ENCODE data around the gene DUS1L. TPM values are rescaled to one million over a fixed set of nuclear protein-coding genes. Genes with fewer than 3 reads are reported as not detected.

DUS1L gene
- total RNA-seq, 4 donors from 2014 or later, result 30.2 to 70.6 (median 46.5) TPM

DNA sequence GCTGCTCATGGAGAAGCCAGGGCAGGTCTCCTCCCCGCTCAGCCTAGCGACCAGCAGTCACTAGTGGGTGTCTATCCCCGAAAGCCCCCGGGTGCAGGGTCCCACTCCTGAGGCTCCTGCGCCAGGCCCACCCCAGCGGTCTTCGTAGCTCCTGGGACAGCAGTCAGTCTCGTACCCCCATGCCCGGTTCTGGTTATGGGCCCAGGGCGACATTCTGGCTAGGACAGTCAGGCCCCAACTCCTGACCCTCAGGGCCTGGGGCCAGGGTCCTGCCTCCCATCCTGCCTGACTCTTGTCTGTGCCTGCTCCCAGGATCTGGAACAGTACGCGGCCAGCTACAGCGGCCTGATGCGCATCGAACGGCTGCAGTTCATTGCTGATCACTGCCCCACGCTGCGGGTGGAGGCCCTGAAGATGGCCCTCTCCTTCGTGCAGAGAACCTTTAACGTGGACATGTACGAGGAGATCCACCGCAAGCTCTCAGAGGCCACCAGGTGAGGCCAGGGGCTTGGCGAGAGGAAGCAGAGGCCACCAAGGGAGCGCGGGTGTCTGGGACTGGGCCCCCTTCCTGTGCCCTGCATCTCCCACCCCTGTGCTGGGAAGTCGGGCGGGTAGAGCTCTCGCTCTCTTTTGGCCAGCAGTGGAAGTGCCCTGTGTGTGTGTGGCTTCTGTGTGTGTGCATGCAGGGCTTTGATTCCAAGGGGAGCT lies 11.9 kb downstream of the DUS1L start:
- Histone ChIP-seq H3K27me3 (no peaks in the 10 kb centered on the region), H3K36me3 (no peaks in the 10 kb centered on the region), H3K27ac (no peak overlapping the region), H3K4me1 (peaks cover 0 to 28% of the 10 kb centered on the region in 2 donors), H3K9me3 (no peaks in the 10 kb centered on the region), H3K4me3 (no peak overlapping the region)
- TF ChIP-seq, protein P1, sequence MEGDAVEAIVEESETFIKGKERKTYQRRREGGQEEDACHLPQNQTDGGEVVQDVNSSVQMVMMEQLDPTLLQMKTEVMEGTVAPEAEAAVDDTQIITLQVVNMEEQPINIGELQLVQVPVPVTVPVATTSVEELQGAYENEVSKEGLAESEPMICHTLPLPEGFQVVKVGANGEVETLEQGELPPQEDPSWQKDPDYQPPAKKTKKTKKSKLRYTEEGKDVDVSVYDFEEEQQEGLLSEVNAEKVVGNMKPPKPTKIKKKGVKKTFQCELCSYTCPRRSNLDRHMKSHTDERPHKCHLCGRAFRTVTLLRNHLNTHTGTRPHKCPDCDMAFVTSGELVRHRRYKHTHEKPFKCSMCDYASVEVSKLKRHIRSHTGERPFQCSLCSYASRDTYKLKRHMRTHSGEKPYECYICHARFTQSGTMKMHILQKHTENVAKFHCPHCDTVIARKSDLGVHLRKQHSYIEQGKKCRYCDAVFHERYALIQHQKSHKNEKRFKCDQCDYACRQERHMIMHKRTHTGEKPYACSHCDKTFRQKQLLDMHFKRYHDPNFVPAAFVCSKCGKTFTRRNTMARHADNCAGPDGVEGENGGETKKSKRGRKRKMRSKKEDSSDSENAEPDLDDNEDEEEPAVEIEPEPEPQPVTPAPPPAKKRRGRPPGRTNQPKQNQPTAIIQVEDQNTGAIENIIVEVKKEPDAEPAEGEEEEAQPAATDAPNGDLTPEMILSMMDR (IDR thresholded peaks at IDR 0.05), result no peak
- no peak for TF ChIP-seq POLR2A (IDR thresholded peaks at IDR 0.05)
- intact Hi-C loops (cut with DNase I; ENCODE audit: low total_unique reads), result no loop called here
- no peak for DNase-seq

DNA sequence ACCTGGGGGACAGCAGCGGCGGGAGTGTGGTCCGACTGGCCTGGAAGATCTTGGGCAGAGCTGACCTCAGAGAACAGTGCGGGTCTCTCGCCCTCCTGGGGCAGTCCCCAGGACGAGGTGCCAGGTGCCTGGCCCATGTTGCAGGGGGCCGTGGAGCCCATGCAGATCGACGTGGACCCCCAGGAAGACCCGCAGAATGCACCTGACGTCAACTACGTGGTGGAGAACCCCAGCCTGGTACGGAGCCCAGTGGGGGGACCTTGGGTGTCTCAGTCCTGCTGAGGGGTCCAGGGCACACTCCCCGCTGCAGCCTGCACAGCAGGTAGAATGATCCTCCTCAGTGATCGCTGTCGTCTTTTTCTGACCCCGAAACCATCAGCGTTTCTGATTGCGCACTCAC lies 12.5 kb downstream of the DUS1L start:
- DNase-seq, result no peak
- H3K36me3 ChIP-seq, result no peaks in the 10 kb centered on the region
- no peaks in the 10 kb centered on the region for H3K27me3 ChIP-seq
- H3K4me1 ChIP-seq, result peaks cover 0 to 28% of the 10 kb centered on the region in 2 donors
- H3K9me3 ChIP-seq, result no peaks in the 10 kb centered on the region
- H3K27ac ChIP-seq, result no peak overlapping the region
- intact Hi-C loops (cut with DNase I; ENCODE audit: low total_unique reads), result no loop called here
- H3K4me3 ChIP-seq, result peak overlapping the region in 1 of 2 donors; percentile 98
- no peak for TF ChIP-seq POLR2A (IDR thresholded peaks at IDR 0.05)
- TF ChIP-seq, protein P1 (IDR thresholded peaks at IDR 0.05), result no peak

DNA sequence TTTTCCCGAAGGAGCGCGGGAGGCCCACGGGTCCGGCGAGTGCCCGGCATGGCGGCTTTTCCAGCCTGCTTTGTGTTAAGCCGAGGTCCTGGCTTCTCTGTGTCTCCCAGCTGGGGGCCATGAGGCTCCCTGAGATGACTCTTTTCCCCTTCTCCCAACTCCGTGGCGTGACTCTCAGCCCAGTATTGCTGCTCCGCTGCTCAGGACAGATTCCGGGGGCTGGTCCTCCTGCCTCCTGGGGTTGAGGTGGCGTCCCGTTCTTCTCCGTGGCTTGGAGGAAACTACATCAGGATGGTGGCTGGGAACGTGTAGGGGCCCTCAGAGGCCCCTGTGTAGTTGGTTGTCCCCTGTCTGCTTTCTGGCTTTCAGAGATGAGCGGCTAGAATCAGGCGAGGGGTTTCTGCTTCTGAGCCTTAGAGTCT lies 13.0 kb downstream of the DUS1L start:
- DNase-seq, result no peak
- Histone ChIP-seq H3K27me3 (no peaks in the 10 kb centered on the region), H3K4me1 (peaks cover 0 to 28% of the 10 kb centered on the region in 2 donors), H3K27ac (peak overlapping the region in 1 of 2 donors; percentile 60), H3K4me3 (peak overlapping the region; percentile 48 to 98), H3K9me3 (no peaks in the 10 kb centered on the region), H3K36me3 (no peaks in the 10 kb centered on the region)
- TF ChIP-seq POLR2A (IDR thresholded peaks at IDR 0.05), result no peak
- TF ChIP-seq, protein P1 (IDR thresholded peaks at IDR 0.05), result no peak
- intact Hi-C loops (cut with DNase I; ENCODE audit: low total_unique reads), result no loop called here

DNA sequence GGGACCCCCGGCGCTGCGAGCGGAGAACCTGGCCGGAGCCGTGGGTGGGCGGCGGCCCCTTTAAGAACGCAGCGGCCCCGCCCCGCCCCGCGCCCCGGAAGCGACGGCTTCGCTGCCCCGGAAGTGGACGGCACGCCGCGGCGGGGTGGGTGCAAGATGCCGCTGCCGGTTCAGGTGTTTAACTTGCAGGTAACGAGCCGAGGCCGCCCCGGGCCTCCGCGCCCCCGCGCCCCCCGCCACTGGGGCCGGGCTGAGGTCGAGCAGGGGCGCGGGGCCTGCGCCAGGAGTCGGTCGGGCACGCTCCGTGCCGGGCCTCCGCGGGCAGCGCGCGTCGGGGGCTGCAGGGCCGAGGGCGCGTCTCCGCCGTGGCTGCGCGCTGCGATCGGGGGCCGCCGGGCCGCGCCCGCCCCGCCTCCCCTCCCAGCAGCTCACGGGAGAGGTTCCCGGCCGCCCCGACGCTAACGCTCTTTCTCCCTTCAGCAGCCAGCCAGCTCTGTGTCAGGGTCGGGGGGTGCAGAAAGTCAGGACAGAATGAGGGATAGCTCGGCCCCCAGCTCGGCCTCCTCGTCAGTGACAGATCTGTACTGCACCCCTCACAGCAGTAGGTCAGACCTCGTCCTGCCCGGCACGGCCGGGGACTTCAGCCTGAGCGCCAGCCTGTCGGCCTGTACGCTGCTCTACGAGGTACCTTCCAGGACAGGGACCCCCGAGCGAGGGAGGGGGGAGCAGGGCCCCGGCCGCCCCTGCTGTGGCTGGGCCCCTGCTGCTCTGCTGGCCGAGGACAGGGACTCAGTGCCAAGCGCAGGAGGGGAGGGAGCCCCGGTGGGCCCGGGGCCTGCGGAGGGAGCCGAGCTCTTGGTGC lies 13.6 kb downstream of the DUS1L start, which contains the start of the genes GPS1 and RFNG:
TSS of gene GPS1 (plus strand) at position 123 of the 862 bp plus-strand sequence. CDS start at position 157, 34 bp downstream.
TSS of gene RFNG (minus strand) at position 36 of the 862 bp plus-strand sequence. CDS start 45 bp downstream, outside the sequence.
- Histone ChIP-seq H3K27me3 (no peaks in the 10 kb centered on the region), H3K27ac (peak within 1 kb of the TSS; percentile 60 to 73), H3K36me3 (no peaks in the 10 kb centered on the region), H3K4me3 (peak within 1 kb of the TSS; percentile 48 to 98), H3K4me1 (peaks cover 0 to 28% of the 10 kb centered on the region in 2 donors), H3K9me3 (no peaks in the 10 kb centered on the region)
- peak; percentile 69 to 73 for DNase-seq
- intact Hi-C loops (cut with DNase I; ENCODE audit: low total_unique reads), result no loop called here
- TF ChIP-seq, protein P1 (IDR thresholded peaks at IDR 0.05), result no peak
- TF ChIP-seq POLR2A (IDR thresholded peaks at IDR 0.05), result peak in 1 of 2 donors; percentile 53

Data from uterus (tissue), 4 donors.